Measurements from ENCODE around the gene SLC22A23.

SLC22A23 gene

DNA sequence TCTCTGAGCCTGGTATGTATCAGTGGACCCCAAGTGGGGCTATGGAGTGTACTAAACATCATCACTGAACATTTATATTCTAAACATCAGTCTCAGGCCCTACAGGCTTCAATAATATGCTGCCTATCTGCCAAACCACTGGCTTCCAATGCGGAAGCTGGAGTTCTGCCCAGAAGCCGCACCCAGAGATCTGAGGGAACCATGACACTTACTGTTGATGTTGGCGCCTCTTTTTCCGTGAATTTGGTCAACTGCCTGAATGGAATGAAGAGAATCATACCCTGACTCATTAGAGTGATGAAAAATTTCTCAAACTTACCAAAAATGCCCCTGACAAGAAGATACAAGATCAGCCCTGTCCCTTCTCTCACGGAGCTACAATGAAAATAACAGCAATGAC is 66.2 kb downstream of the SLC22A23 start:
- DNase-seq = no peak
- no peaks in the 10 kb centered on the region for H3K27me3 ChIP-seq (replicated peaks; ENCODE audit: insufficient read depth, low read length)
- H4K20me1 ChIP-seq (ENCODE audit: insufficient read depth, low read length) = no peaks in the 10 kb centered on the region
- no peaks in the 10 kb centered on the region for H3K79me2 ChIP-seq (ENCODE audit: low read length)
- no peak overlapping the region for H3K27ac ChIP-seq (ENCODE audit: low read length)
- H3K4me1 ChIP-seq (ENCODE audit: low read length) = no peaks in the 10 kb centered on the region
- no peak overlapping the region for H2AFZ ChIP-seq (ENCODE audit: low read length)
- H3K9ac ChIP-seq (ENCODE audit: low read length) = no peak overlapping the region
- no peaks in the 10 kb centered on the region for H3F3A ChIP-seq (ENCODE audit: insufficient read depth, low read length)
- no peak overlapping the region for H3K4me3 ChIP-seq (ENCODE audit: low read length)
- no peak for TF ChIP-seq EZH2 (optimal IDR thresholded peaks at IDR 0.05; ENCODE audit: low read depth, low read length)
- TF ChIP-seq EZH2phosphoT487 (IDR thresholded peaks at IDR 0.05; ENCODE audit: low read length) = no peak
- no peak for TF ChIP-seq CTCF (IDR thresholded peaks at IDR 0.05; ENCODE audit: low read length)
- H3K9me3 ChIP-seq (replicated peaks; ENCODE audit: insufficient read depth, low read length) = no peaks in the 10 kb centered on the region
- no peak overlapping the region for H3K4me2 ChIP-seq (ENCODE audit: low read depth, low read length)
- no peaks in the 10 kb centered on the region for H3K36me3 ChIP-seq (replicated peaks; ENCODE audit: insufficient read depth, low read length)
- no peaks in the 10 kb centered on the region for H3K9me2 ChIP-seq (replicated peaks; ENCODE audit: insufficient read depth, low read length)

DNA sequence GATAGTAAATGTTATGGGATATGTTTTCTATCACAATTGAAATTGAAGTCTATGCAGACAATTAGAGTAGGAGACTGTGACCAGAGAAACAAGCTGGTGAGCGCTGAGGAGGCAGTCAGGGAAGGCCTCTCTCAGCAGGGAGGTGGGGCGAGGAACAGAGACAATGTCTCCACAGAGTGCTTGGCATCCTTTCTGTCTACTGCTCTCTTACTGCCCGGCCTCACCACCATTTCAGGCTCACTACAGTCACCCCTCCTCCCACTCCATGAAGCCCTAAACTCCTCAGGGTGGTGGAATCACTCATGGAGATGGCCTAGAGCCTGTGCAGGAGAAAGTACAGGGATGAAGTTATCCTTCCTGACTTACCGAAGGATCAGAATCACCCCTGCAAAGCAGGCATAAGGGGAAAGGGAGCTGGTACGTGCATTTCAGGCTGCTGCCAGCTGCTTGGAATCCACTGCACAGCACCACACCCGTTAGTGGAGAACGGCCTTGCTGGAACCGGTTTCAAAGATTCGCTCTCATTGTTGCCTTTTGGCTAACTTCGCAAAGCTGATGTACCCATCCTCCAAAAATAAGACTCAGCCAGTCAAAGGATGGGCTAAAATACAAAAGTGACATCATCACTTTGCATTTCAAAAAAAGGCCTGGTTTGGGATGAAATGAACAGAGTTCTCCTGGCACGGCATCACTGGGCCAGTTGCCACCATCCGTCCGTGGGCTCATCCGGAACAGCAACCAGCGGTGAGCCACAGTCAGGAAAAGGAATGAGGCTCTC is 67.3 kb downstream of the SLC22A23 start:
- Histone ChIP-seq H3K36me3 (replicated peaks; ENCODE audit: insufficient read depth, low read length) (no peaks in the 10 kb centered on the region), H3K4me3 (ENCODE audit: low read length) (no peak overlapping the region), H3K4me1 (ENCODE audit: low read length) (no peaks in the 10 kb centered on the region), H2AFZ (ENCODE audit: low read length) (no peak overlapping the region), H3F3A (ENCODE audit: insufficient read depth, low read length) (no peaks in the 10 kb centered on the region), H3K27ac (ENCODE audit: low read length) (no peak overlapping the region), H3K4me2 (ENCODE audit: low read depth, low read length) (no peak overlapping the region), H3K9me2 (replicated peaks; ENCODE audit: insufficient read depth, low read length) (no peaks in the 10 kb centered on the region), H3K9ac (ENCODE audit: low read length) (no peak overlapping the region), H3K9me3 (replicated peaks; ENCODE audit: insufficient read depth, low read length) (no peaks in the 10 kb centered on the region), H4K20me1 (ENCODE audit: insufficient read depth, low read length) (no peaks in the 10 kb centered on the region), H3K79me2 (ENCODE audit: low read length) (no peaks in the 10 kb centered on the region), H3K27me3 (replicated peaks; ENCODE audit: insufficient read depth, low read length) (no peaks in the 10 kb centered on the region)
- DNase-seq = no peak
- no peak for TF ChIP-seq EZH2phosphoT487 (IDR thresholded peaks at IDR 0.05; ENCODE audit: low read length)
- no peak for TF ChIP-seq EZH2 (optimal IDR thresholded peaks at IDR 0.05; ENCODE audit: low read depth, low read length)
- TF ChIP-seq CTCF (IDR thresholded peaks at IDR 0.05; ENCODE audit: low read length) = no peak

GRCh38 chr6:3388786-3389185 is 68.1 kb downstream of the SLC22A23 start:
- TF ChIP-seq EZH2 (optimal IDR thresholded peaks at IDR 0.05; ENCODE audit: low read depth, low read length) = no peak
- no peak for TF ChIP-seq EZH2phosphoT487 (IDR thresholded peaks at IDR 0.05; ENCODE audit: low read length)
- TF ChIP-seq CTCF (IDR thresholded peaks at IDR 0.05; ENCODE audit: low read length) = no peak

More at GRCh38 chr6:3388786-3389185, 68.1 kb downstream of the SLC22A23 start:
- Histone ChIP-seq H3K27me3 (replicated peaks; ENCODE audit: insufficient read depth, low read length) (no peaks in the 10 kb centered on the region), H3F3A (ENCODE audit: insufficient read depth, low read length) (no peaks in the 10 kb centered on the region), H3K9ac (ENCODE audit: low read length) (no peak overlapping the region), H3K4me3 (ENCODE audit: low read length) (no peak overlapping the region), H2AFZ (ENCODE audit: low read length) (no peak overlapping the region), H3K4me1 (ENCODE audit: low read length) (no peaks in the 10 kb centered on the region), H3K9me2 (replicated peaks; ENCODE audit: insufficient read depth, low read length) (no peaks in the 10 kb centered on the region), H3K9me3 (replicated peaks; ENCODE audit: insufficient read depth, low read length) (no peaks in the 10 kb centered on the region), H3K79me2 (ENCODE audit: low read length) (no peaks in the 10 kb centered on the region), H4K20me1 (ENCODE audit: insufficient read depth, low read length) (no peaks in the 10 kb centered on the region), H3K27ac (ENCODE audit: low read length) (no peak overlapping the region), H3K4me2 (ENCODE audit: low read depth, low read length) (no peak overlapping the region), H3K36me3 (replicated peaks; ENCODE audit: insufficient read depth, low read length) (no peaks in the 10 kb centered on the region)
- no peak for DNase-seq

Measured in MM.1S (cell line).